ENCODE results near the gene ZNF785.
"Not testable (repeated sequence)": the region's sequence is repeated elsewhere in the genome, so short reads cannot be mapped to it uniquely, and the experiment has no call there.

Gene ZNF785

GRCh38 chr16:30561089-30561816 lies 24.2 kb downstream of the ZNF785 start:
- DNase-seq = no peak

DNA sequence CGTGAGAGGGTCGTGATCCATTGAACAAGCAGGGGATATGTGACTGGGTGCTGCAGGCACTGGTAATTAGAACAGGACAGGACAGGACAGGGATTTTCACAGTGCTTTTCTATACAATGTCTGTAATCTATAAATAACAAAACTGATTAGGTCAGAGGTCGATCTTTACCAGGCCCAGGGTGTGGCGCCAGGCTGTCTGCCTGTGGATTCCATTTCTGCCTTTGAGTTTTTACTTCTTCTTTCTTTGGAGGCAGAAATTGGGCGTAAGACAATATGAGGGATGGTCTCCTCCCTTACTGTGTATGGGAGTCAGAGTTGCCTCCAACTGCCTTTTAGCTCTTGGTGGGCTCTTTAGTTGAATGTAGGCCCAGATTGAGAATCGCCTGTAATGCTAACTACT lies 25.8 kb downstream of the ZNF785 start:
- no peak for DNase-seq

GRCh38 chr16:30558789-30559377 lies 26.6 kb downstream of the ZNF785 start:
- DNase-seq = no peak

GRCh38 chr16:30557957-30558788 lies 27.3 kb downstream of the ZNF785 start, which contains the start of gene ZNF764:
Gene ZNF764, minus strand, starts transcription at chr16:30558374. Its CDS starts 192 bp downstream, at chr16:30558182.
- DNase-seq = peak; percentile 98

- no peak for DNase-seq
Measured at GRCh38 chr16:30557707-30557956, 27.9 kb downstream of the ZNF785 start.

DNA sequence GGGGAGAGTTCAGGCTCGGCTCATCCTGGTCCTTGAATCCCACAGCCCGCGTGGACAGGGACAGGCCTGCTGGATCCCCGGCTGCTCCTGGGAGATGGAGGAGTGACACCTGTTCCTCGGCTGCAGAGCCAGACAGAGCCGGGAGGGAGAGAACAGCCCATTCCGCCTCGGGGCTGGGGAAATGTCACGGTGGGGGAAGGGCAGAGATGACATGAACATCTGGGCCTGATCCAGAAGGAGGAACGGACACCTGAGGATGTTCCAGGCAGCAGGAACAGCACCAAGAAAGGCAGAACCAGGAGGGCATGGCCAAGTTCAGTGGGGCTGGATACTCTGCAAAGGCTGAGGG lies 29.4 kb downstream of the ZNF785 start:
- DNase-seq = no peak

DNA sequence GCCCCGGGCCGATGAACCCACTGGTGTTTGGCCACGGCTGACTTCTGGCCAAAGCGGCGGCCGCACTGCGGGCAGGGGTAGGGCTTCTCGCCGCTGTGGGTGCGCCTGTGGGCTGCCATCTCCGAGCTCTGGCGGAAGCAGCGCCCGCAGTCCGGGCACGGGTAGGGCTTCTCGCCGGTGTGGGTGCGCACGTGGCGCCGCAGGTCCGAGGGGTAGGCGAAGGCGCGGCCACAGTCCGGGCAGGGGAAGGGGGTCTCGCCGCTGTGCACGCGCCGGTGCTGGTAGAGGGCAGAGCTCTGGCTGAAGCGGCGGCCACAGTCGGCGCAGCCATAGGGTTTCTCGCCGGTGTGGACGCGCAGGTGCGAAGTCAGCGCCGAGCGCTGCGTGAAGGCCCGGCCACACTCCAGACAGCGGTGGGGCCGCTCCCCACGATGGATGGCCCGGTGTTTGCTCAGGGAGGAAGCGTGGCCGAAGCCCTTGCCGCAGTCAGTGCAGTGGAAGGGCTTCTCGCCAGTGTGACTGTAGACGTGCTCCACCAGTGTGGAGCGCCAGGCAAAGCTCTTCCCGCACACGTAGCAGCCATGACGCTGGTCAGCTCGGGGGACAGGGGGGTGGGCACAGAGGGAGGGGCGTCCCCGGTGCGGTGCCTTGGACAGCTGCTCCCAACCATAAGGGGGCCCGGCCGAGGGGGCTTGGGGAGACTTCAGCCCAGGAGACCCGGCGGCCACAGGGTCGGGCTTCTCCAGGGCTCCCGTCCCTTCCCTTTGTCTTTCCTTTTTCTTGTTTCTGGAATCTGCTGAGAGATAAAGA lies 30.0 kb downstream of the ZNF785 start:
- DNase-seq = no peak

DNA sequence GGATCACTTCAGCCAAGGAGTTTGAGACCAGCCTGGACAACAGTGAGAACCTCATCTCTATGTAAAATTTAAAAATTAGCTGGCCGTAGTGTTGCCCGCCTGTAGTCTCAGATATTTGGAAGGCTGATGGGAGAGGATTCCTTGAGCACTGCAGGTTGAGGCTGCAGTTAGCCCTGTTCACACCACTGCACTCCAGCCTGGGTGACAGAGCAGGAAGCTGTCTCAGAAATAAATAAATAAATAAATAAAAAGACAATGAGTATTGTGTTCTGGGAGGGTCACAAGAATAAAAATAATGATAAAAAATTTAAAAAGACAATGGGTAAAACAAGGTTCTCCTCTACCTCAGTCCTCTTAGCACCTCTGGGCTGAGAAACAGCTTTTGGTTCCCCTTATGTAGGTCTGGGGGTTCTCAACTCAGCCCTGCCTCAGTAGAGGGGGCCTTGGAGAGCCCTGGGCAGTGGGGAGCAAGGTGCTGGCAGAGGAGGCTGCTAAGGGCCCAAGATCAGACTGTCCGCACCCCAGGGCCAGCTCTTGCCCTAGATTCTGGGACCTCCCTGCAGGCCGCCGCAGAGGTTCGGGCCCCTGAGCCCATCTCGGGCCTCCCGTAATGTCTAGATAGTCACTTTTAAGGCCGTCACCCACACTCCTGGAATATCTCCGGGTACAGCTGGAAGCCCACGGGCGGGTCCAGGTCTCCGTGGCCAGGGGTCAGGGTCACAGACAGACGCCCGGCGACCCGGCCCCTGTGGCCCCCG lies 30.8 kb downstream of the ZNF785 start:
- DNase-seq = no peak

GRCh38 chr16:30553393-30553899 lies 32.1 kb downstream of the ZNF785 start:
- no peak for DNase-seq

- DNase-seq = no peak
Measured at GRCh38 chr16:30552956-30553355, 32.5 kb downstream of the ZNF785 start.

DNA sequence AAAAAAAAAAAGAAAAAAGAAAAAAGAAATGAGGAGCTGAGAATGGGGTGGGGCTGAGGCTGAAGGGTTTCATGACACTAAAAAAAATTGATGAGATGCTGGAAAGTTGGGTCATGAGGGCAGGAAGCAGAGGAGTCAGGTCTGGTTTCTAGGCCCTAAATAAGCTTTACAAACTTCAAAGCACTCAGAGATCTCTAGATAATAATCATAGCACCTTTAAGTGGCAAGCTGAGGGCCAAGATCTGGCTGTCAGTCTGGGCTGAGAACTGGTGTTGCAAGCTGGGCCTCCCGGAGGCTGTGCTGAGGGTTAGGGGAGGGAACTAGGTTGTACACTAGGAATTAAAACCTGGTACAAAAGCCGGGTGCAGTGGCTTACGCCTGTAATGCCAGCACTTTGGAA lies 33.7 kb downstream of the ZNF785 start:
- no peak for DNase-seq

GRCh38 chr16:30548416-30549253 lies 36.9 kb downstream of the ZNF785 start:
- DNase-seq = no peak

GRCh38 chr16:30546115-30546514 lies 39.4 kb downstream of the ZNF785 start:
- DNase-seq = no peak

DNA sequence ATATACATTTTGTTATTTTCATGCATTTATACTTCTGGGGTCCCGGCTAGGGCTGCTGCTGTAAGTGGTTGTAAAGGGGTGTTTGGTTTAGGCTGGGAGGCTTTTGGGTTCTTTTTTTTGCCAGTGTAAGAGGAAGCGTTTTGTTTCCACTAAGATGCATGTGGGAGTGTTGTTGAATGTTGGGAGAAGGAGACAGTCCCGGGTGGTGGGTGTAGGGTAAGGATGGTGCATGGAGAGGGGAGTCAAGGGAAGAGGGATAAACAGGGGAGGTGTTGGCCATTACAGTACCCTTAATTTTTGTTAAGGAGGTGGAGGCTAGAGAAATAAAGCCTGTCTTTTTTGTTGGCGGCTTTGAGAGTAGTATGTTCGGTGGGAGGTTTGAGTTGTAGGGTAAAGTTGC lies 42.4 kb downstream of the ZNF785 start:
- DNase-seq = no peak

DNA sequence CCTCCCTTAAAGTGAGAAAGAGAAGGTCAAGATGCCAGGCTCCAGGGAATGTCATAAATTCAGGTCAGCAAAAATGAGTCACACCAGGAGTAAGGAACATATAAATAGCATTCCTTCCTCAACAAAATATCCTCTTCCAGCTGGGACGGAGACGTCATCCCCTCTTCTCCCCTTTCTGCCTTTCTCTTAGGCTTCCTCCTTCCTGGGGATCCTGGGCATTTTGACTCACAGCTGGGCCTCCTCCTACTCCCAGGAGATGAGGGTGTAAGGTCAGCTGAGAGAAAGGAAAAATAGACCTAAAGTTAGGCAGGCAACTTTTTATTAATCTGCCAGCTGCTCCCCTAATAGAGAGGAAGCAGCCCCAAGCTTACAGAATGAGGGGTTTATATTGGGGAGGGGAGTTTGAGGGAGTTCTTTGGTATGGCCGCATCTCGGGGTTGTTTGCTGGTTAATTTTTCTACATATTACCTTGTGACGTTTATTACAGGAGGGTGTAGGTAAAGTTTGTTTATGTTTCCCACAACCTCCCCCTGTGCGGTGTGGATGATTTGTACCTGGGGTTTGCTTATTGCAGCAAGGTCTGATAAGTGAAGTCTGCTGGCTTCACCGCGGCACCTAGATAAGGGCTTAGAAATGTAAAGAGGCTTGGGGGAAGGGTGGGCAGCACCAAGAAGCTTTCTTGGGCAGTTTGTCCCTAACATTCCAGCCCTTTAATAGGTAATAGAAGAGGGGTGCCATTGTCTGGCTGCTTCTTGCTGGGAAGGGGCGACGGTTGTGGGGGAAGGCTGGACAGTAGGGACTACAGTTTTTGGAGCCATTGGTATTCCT lies 43.8 kb downstream of the ZNF785 start:
- DNase-seq = no peak

DNA sequence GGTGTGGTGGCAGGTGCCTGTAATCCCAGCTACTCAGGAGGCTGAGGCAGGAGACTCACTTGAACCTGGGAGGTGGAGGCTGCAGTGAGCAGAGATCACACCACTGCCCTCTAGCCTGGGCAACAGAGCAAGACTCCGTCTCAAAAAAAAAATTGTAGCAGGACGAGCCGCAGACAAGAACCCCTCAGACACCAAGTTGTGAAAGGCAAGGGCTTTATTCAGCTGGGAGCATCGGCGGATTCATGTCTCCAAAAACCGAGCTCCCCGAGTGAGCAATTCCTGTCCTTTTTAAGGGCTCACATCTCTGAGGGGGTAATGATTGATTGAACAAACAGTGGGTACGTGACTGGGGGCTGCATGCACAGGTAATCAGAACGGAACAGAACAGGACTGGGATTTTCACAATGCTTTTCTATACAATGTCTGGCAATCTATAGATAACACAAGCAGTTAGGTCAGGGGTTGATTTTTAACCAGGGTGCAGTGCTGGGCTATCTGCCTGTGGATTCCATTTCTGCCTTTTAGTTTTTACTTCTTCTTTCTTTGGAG lies 44.5 kb downstream of the ZNF785 start:
- not testable (repeated sequence) for DNase-seq

- not testable (repeated sequence) for DNase-seq
Measured at GRCh38 chr16:30539986-30540526, 45.4 kb downstream of the ZNF785 start.

GRCh38 chr16:30539000-30539964 lies 46.2 kb downstream of the ZNF785 start:
- DNase-seq = no peak
